GM10847 (cell line): Measurements from ENCODE around the gene FCER1G.

Experiments
- POLR2A ChIP-seq: IDR thresholded peaks from 2 replicates; pipeline ENCODE4 v1.6.1; 2011; ENCODE audit not compliant: insufficient read length; ENCODE audit errors: extremely low read depth

FCER1G gene

DNA sequence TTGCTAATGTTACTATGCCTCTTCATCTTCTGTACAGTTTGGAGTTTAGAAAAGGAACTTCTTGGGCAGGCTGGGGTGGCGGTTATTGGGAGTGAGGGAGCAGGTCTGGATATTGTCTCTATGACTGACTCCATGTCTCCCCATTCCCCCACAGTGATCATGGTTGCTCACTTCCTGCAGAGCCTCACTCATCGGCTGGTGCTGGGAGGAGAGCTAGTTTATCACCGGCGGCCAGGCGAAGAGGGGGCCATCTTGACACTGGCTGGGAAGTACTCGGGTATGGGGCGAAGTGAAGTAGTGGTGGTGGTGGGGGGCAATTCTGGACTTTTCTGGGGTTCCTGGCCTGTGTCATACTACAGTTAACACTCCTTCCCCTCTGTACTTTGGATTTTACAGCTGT is 12.9 kb downstream of the FCER1G start:
- no peak for TF ChIP-seq POLR2A

DNA sequence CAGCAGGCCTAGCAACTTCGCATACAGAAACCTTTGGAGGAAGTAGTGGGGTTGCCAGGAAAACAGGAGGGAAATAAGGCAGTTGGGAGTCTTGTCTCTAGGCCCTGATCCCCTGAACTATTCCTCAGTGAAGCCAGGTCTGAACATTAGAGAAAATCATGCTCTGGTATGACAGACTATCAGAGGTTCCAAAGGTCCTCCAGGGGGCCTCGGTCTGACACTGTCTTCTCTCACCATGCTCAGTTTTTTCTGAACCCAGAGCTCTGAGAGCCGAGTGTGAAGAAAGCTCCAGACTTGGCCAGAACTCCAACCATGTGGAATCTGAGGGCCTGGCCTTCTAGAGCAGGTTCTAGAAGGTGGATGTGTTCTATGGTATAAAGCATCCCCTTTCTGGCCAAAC is 14.8 kb downstream of the FCER1G start:
- TF ChIP-seq POLR2A = no peak

DNA sequence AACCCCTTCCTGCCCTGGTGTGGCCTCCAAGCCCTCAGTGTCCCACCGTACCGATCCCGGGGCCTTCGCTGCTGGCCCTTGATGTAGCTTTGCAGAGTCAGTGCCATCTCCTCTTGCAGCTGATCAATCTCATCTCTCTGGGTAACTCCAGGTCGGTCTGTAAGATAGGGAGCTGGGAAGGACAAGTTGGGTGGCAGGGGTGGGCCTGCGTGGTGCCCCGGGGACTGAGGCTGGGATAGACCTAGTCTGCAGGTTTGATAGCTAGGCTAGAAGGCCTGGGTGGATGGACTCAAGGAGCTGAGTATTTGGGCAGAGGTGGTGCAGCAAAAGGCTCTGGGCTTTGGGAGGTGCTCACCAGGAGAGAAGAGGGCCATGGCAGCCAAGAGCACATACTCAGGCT is 15.7 kb downstream of the FCER1G start:
- no peak for TF ChIP-seq POLR2A

DNA sequence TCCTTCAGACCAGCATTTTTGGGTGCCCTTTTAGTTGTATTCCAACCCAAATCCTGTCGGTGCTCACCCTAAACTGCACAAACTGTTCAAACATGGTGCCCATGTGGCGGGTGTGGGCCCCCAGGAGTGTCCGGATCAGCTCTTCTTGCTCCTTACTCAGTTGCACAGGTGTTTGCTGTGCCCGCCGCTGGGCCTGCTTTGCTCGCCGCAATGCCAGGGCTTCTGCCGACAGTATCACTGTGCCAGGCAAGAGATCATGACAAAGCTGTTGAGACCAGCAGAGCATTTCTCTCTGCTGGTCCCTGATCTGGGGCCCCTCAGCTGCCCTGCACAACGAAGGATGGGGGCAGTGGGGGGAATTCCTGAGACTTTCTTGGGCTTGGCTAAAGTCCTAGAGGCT is 18.0 kb downstream of the FCER1G start:
- TF ChIP-seq POLR2A = no peak

DNA sequence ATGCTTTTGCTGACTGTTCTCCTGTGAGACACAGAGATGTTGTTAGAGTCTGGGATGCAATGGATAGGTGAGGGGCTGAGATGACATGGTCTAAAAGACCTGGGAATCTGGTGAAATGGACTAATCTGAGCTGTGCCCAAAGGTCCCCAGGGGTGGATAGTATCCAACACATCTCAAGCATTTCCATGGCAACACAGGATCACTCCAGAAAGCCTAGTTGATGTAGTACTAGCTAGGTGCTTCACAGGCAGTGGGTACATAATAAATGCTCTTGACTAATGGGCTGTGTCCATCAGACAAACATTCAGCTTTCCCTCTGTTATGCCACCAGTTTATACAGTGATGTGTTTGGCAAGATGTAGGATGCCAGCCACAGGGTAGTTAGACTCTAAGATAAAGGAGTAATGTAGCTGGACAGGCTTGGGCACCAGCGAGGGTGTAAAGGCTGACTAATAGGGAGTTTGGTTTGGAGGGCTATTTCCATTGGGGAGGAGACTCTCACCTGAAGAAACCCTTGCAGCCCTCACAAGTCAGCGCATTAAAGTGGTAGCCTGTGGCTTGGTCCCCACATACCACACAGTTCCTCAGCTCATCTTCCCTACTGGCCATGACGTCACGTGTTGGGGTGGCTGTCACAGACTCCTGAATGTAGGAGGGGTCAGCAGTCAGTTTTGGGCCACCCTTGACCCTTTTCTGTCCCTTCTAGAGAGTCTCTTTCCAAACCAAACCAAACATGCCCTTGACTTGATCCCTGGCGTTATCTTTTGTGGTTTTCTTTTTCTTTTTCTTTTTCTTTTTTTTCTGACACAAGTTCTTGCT is 21.1 kb downstream of the FCER1G start:
- no peak for TF ChIP-seq POLR2A

DNA sequence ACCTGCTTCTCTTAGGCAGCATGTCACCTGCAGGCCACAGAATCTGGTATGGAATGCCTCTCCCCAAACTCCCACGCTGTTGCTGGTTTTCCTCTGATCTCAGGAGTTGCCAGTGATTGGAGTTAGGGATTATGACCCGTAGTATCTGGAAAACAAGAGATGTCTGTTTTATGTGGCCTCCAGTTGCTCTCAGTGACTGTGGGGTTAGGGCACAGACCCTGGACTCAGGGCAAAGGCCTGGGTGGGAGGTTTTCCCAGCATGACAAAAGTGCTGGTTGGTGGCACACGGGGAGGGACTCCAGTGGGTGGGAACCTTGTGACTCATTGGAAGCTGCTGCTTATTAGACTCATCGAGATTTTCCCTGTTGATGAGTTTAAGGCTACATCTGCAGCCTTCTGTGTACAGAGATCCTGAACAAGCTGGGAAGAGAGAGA is 23.0 kb downstream of the FCER1G start, which contains the start of gene NR1I3:
Gene NR1I3 (minus strand): TSS at position 165 of the 435 bp plus-strand sequence. CDS start 1,638 bp downstream, outside the sequence.
- no peak for TF ChIP-seq POLR2A

DNA sequence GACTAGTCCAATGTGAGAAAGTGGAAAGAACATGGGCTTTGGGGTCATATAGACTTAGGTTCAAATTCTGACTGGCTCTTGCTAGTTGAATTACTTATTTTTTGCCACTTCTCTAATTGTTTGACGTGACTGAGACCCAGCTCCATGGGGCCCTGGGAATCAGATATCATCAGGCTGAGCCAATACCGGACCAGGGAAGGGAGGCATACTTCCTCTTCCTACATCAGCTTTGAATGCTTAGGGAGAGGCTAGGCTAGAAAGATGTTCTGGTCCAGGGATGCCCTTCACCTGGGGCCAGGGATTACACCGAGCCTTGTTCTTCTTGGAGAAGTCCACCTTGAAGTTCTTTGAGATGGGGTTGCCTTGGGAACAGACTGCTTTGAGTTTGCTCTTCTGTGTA is 26.6 kb downstream of the FCER1G start:
- no peak for TF ChIP-seq POLR2A

DNA sequence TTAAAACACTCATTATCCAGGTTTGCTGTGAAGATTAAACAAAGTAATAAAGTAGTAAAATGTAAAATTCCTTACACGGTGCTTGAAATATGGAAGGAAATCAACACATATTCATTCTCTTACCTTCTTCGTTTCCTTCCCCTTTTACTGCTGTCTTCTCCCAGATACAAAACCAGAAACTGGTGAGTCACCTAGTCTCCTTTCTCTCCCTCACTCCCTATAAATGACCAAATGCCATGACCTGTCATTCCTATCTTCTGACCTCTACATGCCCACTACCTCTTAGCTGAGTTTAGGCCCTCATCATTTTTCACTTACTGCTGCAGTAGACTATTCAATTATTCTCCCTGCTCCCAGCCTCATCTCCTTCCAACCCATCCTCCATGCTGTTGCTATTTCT is 27.2 kb downstream of the FCER1G start:
- no peak for TF ChIP-seq POLR2A

DNA sequence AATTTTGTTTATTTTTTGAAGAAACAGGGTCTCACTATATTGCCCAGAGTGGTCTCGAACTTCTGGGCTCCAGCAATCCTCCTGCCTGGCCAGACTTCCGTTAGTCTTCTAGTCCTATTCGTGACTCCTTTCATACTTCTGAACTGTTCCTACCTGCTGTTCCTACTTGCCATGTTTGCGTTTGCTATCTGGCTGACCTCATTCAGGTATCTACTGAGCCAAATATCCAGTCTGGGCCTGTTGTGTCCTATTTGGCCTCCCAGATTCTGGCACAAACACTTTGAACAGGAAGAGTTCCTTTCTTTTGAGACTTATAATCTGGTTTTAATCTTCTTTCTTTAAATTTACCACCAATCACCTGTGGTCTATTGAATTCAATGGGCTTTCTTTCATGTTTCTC is 29.8 kb downstream of the FCER1G start:
- no peak for TF ChIP-seq POLR2A

DNA sequence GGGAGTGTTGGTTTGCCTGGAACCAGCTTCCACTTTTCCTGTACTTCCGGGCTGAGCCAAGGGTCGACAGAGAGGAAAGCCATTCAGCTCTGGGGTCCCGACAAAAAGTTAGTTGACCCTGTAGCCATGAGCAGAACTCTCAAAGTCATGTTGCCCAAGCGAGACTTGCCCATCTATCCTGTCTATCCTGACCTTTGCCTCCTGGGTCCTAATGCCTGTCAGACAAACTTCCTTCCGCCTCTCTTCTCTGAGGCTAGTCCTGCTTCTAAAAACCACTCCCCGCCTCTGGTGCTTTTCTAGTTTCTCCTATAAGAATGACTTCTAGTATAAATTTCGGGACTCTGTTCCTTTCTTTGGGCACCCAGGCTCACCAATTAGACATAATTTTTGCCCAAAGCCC is 35.7 kb downstream of the FCER1G start:
- TF ChIP-seq POLR2A = no peak

DNA sequence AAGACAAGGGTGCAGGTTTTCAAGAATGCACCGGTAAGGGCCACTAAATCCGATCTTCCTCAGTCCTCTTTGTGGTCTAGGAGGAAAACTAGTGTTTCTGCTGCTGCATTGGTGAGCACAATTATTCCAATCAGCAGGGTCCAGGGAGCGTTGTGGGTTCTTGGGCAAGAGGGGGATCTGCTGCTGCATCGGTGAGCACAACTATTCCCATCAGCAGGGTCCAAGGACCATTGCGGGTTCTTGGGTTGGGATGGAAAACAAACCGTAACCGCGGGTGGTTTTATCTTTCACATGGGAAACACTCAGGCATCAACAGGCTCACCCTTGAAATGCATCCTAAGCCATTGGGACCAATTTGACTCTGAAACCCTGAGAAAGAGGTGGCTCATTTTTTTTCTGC is 36.5 kb downstream of the FCER1G start:
- TF ChIP-seq POLR2A = no peak

DNA sequence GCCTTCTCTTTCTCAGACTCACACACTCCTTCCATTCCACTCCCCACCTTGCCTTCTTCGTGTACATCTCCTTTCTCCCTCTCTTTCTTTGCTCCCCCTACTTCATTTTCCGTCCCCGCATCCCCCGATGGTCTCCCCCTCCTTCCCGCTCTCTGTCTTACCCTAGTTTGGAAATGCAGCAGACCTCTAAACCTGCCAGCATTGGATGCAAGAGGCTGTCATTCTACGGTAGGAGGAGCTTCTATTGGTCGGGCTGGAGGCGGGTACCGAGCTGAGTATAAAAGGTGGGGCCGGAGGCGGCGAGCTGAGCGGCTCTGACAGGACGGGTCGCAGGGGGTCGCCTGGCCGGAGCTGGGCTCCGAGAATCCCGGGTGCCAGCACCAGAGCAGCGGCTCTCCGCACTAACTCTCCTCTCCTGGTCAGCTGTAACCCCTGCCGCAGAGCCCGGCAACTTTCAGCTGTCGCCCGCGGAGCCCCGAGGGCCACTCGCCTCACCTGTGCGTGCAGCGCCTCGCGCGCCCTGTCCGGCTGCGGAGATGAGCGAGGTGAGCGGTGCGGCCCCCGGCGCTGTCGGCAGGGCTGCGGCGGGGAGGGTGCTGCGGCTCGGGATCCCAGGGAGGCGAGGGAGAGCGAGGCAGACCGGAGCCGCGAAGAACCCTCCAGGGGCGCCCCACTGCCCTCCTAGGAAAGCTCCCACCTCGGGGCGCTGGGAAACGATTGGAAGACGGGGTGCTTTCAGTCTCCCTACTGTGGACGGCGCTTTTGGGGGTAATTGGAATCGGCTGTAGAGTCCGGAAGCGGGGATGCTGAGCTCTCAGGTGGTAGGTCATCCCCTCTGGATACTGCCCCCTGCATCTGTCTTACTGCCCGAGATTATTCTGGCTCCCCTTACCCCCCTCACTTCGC is 43.6 kb downstream of the FCER1G start, which contains the start of gene PCP4L1:
Gene PCP4L1 (plus strand): TSS at position 307 of the 906 bp plus-strand sequence. CDS start 230 bp downstream, at position 537.
- no peak for TF ChIP-seq POLR2A

DNA sequence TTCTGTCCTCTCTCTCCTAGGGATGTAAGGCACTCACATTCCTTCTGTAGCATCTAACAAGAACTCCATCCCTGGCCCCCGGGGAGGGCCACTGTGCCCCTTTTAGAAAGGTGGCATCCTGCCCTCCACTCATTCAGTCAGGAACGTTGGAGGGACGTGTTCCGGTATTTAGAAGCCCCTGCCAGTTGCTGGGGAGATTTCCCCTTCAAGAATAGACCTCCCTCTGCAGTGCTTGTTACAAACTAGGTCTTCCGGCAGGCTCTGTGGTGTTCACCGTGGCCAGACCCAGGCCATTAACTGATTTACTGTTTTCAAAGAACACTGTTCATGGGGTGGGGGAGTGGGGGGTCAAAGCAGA is 44.2 kb downstream of the FCER1G start:
- TF ChIP-seq POLR2A = no peak

DNA sequence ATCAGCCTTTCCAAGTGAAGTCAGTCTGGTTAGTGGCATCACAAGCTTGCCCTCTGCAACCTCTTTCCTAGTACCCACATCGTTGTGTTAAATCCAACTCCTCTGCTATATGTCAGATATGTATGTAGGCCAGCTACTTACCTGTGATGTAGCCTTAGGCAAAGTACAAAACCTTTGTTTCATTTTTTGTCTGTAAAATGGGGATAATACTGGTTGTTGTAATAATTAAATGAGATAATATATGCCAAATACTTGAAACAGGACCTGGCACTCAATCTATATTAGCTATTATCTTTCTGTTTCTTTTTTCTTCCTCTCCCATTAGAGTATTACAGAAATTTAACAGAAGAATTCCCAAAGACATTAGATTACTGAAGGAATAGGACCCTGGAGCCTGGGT is 44.7 kb downstream of the FCER1G start:
- TF ChIP-seq POLR2A = no peak

DNA sequence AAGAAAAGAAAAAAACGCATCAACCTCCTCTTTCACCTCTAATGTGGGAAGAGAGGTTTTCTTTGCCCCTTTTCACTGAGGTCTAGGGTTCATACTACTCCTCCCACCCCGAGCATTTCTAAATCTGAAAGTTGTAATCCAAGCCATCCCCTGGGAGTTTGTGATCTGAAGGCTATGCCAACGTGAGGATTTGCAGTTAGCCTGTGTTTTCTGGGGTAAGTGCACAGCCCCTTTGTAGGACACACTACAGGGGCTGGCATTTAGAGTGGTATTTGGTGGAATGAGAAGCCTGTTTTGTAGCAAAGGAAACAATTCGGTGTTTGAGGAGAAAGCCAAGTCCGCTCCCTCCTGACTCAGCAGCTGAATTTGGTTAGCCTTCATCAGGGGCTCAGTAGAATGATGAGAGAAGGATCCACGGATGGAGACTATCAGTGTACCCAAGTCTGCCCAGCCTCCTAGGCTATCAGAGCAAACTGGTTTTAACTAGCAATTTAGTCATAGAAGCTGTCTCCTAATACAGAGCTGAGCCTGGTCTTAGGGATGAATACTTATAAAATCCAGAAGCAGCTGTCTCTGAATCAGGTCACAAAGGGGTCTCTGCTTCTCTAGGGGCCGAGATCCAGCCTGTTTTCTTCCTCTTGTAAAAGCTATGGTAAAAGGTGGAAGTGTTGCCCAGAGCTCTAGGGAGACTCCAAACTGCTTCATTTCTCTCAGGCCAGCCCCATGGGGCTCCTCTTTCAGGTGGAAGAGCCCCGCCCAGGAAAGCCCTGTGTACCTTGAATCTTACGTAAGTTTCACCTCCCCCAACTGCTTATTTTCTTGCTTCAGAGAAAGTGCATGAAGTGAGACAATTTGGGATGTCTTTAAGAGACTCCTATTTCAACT is 45.5 kb downstream of the FCER1G start:
- no peak for TF ChIP-seq POLR2A
